ENCODE measurements around the gene PLA2G15.
A peak's percentile ranks its signal among the peaks of the same experiment; 100 is the strongest.

PLA2G15 gene, protein sequence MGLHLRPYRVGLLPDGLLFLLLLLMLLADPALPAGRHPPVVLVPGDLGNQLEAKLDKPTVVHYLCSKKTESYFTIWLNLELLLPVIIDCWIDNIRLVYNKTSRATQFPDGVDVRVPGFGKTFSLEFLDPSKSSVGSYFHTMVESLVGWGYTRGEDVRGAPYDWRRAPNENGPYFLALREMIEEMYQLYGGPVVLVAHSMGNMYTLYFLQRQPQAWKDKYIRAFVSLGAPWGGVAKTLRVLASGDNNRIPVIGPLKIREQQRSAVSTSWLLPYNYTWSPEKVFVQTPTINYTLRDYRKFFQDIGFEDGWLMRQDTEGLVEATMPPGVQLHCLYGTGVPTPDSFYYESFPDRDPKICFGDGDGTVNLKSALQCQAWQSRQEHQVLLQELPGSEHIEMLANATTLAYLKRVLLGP

DNA sequence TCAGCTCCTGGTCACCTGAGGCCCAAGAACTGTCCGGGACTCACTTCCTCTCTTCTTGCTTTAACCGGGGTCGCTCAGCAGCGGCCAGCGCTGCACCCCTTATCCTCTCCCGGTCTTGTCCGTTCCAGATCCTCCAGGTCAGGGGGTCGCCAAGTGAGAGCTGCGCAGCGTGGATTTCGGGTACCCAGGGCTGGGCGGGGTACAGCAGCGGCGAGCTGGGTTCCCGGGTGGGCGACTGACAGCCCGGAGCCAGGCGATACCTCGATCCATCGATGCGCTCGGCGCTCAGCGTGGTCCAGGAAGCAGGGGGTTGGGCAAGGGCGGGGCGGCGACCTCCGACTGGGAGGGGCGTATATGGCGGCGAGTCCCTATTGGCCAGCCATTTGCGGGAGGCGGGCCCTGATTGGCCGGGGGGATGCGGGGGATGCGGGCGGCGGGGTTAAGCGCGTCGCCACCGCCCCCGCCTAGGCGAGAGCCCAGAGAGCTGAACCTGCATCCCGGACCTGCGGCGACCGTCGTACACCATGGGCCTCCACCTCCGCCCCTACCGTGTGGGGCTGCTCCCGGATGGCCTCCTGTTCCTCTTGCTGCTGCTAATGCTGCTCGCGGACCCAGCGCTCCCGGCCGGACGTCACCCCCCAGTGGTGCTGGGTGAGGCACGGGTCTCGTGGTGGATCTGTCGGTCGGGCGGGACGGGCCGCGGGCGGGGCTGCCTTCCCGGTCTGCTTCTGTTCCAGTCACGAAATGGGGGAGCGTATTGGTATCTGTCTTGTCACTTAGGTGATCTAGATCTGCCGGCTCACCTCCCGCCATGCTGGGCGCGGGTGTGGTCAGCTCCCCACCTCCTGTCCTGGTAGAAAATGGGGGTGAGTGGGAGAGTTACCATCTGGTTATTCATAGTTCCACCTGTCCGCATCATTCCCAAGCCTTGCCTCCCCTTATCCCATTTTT is at the start of gene PLA2G15:
PLA2G15 (plus strand) TSS at position 471 of the 951 bp plus-strand sequence; CDS start at position 525, 54 bp downstream.
- DNase-seq (ENCODE audit: low read depth): peak; percentile 96
- TF ChIP-seq CTCF (IDR thresholded peaks at IDR 0.05; ENCODE audit: low read length, missing control alignments): no peak
- peak within 1 kb of the TSS; percentile 98 for H3K4me3 ChIP-seq (replicated peaks; ENCODE audit: low read depth, low read length)

GRCh38 chr16:68197250-68197649 is 47.9 kb upstream of the PLA2G15 start:
- no peak overlapping the region for H3K4me3 ChIP-seq (replicated peaks; ENCODE audit: low read depth, low read length)
- no peak for DNase-seq (ENCODE audit: low read depth)
- no peak for TF ChIP-seq CTCF (IDR thresholded peaks at IDR 0.05; ENCODE audit: low read length, missing control alignments)

GRCh38 chr16:68200088-68200783 is 44.9 kb upstream of the PLA2G15 start:
- peak; percentile 50 for DNase-seq (ENCODE audit: low read depth)
- no peak for TF ChIP-seq CTCF (IDR thresholded peaks at IDR 0.05; ENCODE audit: low read length, missing control alignments)
- H3K4me3 ChIP-seq (replicated peaks; ENCODE audit: low read depth, low read length): no peak overlapping the region

GRCh38 chr16:68202091-68202519 is 43.1 kb upstream of the PLA2G15 start:
- TF ChIP-seq CTCF (IDR thresholded peaks at IDR 0.05; ENCODE audit: low read length, missing control alignments): no peak
- no peak overlapping the region for H3K4me3 ChIP-seq (replicated peaks; ENCODE audit: low read depth, low read length)
- DNase-seq (ENCODE audit: low read depth): no peak

- DNase-seq (ENCODE audit: low read depth): no peak
- no peak for TF ChIP-seq CTCF (IDR thresholded peaks at IDR 0.05; ENCODE audit: low read length, missing control alignments)
- H3K4me3 ChIP-seq (replicated peaks; ENCODE audit: low read depth, low read length): no peak overlapping the region
These were observed 38.9 kb upstream of the PLA2G15 start for GRCh38 chr16:68206245-68206644.

- no peak overlapping the region for H3K4me3 ChIP-seq (replicated peaks; ENCODE audit: low read depth, low read length)
- no peak for DNase-seq (ENCODE audit: low read depth)
- no peak for TF ChIP-seq CTCF (IDR thresholded peaks at IDR 0.05; ENCODE audit: low read length, missing control alignments)
These were observed 30.4 kb upstream of the PLA2G15 start for GRCh38 chr16:68214726-68215125.

Measured in fibroblast of pulmonary artery (primary cell).